ENCODE data around the gene HECTD4. TPM values are rescaled to one million over a fixed set of nuclear protein-coding genes. Genes with fewer than 3 reads are reported as not detected.

The HECTD4 gene
- total RNA-seq, 4 donors from 2014 or later, result 15.9 to 72.9 (median 45.2) TPM

GRCh38 chr12:112362310-112362709 is 19.9 kb downstream of the HECTD4 start:
- no peak for TF ChIP-seq CTCF (IDR thresholded peaks at IDR 0.05)
- TF ChIP-seq POLR2A (IDR thresholded peaks at IDR 0.05), result no peak
- no peak for DNase-seq
- Histone ChIP-seq H3K4me1 (no peaks in the 10 kb centered on the region), H3K27ac (no peak overlapping the region), H3K9me3 (no peaks in the 10 kb centered on the region), H3K4me3 (no peak overlapping the region), H3K36me3 (no peaks in the 10 kb centered on the region), H3K27me3 (no peaks in the 10 kb centered on the region)
- intact Hi-C loops (cut with DNase I; ENCODE audit: low total_unique reads), result no loop called here

- no peak overlapping the region for H3K27ac ChIP-seq
- intact Hi-C loops (cut with DNase I; ENCODE audit: low total_unique reads), result no loop called here
Observed at GRCh38 chr12:112361271-112361670, 21.0 kb downstream of the HECTD4 start.

GRCh38 chr12:112359290-112359689 is 22.9 kb downstream of the HECTD4 start:
- Histone ChIP-seq H3K4me3 (no peak overlapping the region), H3K4me1 (no peaks in the 10 kb centered on the region), H3K27me3 (no peaks in the 10 kb centered on the region), H3K9me3 (no peaks in the 10 kb centered on the region), H3K36me3 (no peaks in the 10 kb centered on the region), H3K27ac (no peak overlapping the region)
- intact Hi-C loops (cut with DNase I; ENCODE audit: low total_unique reads), result no loop called here
- TF ChIP-seq CTCF (IDR thresholded peaks at IDR 0.05), result no peak
- TF ChIP-seq POLR2A (IDR thresholded peaks at IDR 0.05), result no peak
- DNase-seq, result no peak

More at GRCh38 chr12:112361271-112361670, 21.0 kb downstream of the HECTD4 start:
- DNase-seq, result no peak
- Histone ChIP-seq H3K4me1 (no peaks in the 10 kb centered on the region), H3K36me3 (no peaks in the 10 kb centered on the region), H3K4me3 (no peak overlapping the region), H3K27me3 (no peaks in the 10 kb centered on the region), H3K9me3 (no peaks in the 10 kb centered on the region)
- no peak for TF ChIP-seq CTCF (IDR thresholded peaks at IDR 0.05)
- TF ChIP-seq POLR2A (IDR thresholded peaks at IDR 0.05), result no peak

- Histone ChIP-seq H3K9me3 (no peaks in the 10 kb centered on the region), H3K4me3 (no peak overlapping the region), H3K27ac (no peak overlapping the region), H3K4me1 (no peaks in the 10 kb centered on the region), H3K27me3 (no peaks in the 10 kb centered on the region), H3K36me3 (no peaks in the 10 kb centered on the region)
- intact Hi-C loops (cut with DNase I; ENCODE audit: low total_unique reads), result no loop called here
- no peak for DNase-seq
- TF ChIP-seq CTCF (IDR thresholded peaks at IDR 0.05), result no peak
- no peak for TF ChIP-seq POLR2A (IDR thresholded peaks at IDR 0.05)
Observed at GRCh38 chr12:112357214-112357613, 25.0 kb downstream of the HECTD4 start.

- Histone ChIP-seq H3K4me3 (no peak overlapping the region), H3K36me3 (no peaks in the 10 kb centered on the region), H3K27me3 (no peaks in the 10 kb centered on the region), H3K27ac (no peak overlapping the region), H3K9me3 (no peaks in the 10 kb centered on the region), H3K4me1 (no peaks in the 10 kb centered on the region)
- intact Hi-C loops (cut with DNase I; ENCODE audit: low total_unique reads), result no loop called here
- TF ChIP-seq CTCF (IDR thresholded peaks at IDR 0.05) (no peak), POLR2A (IDR thresholded peaks at IDR 0.05) (no peak)
- DNase-seq, result no peak
Observed at GRCh38 chr12:112354399-112354798, 27.8 kb downstream of the HECTD4 start.
